Left colon (tissue), 2 donors: ENCODE measurements around the gene ANXA4. TPM values are rescaled to one million over a fixed set of nuclear protein-coding genes. Genes with fewer than 3 reads are reported as not detected.

Experiments
- ATAC-seq: fragments of 200-7000 bp; cut with Tn5 transposase; one replicate; pipeline ENCODE4 v1.9.1; 2020; ENCODE audit warnings: mild to moderate bottlenecking, moderate library complexity
- DNase-seq, 2 donors: peaks; one replicate each; pipeline ENCODE4 v3.0.0-alpha.2; 2020
- intact Hi-C, 2 donors: fragments of 100-400 bp; cut with DNase I in 1 of 2; cut with micrococcal nuclease in 1 of 2; formaldehyde crosslinking; loops; one replicate each; pipeline versions ENCODE4 v1.11.2 to v1.14.0; 2022; cut with DNase I, micrococcal nuclease
- total RNA-seq, 2 donors: library from RNA; stranded (reverse); fragmentation: NEBNext Ultra II Directional; extraction: Animal tissue kit (Norgen Biotek cat#: 25700); gene quantifications; one replicate each; pipeline ENCODE4 v1.2.1, GENCODE V29; 2021
- donor health status: DM: no; HTN: no; CAD: no.
- donor health status: DM: yes; HTN: yes; CAD: no.

The ANXA4 gene
- total RNA-seq, 2 donors from 2014 or later = 271 to 289 TPM

DNA sequence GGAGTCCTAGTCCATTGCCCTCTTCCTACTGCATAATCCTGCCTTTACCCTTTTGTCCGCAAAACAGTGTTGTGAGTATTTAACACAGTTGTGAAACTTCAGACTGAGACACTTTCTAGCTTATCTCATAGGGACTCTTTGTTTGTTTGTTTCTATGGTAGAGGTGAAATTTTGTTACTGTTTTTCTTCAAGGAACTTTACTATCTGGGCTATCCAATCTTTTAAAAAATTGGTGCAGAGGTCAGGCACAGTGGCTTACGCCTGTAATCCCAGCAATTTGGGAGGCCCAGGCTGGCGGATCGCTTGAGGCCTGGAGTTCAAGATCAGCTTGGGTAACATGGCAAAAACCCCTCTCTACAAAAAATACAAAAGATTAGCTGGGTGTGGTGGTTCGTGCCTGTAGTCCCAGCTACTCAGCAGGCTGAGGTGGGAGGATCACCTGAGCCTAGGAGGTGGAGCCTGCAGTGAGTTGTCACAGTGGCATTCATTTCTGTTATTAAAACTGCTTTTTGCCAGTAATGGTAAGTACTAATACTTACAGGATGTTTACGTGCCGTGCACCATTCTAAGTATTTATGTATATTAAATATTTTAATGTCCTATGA lies 106.4 kb downstream of the ANXA4 start:
- intact Hi-C loops = no loop called here
- no peak for ATAC-seq
- DNase-seq = no peak

GRCh38 chr2:69858261-69858660 lies 116.3 kb downstream of the ANXA4 start:
- no peak for ATAC-seq
- no peak for DNase-seq
- intact Hi-C loops = no loop called here

GRCh38 chr2:69863298-69863697 lies 121.4 kb downstream of the ANXA4 start:
- ATAC-seq = no peak
- DNase-seq = no peak
- intact Hi-C loops = no loop called here

Other genes with a start within 250 kb of the ANXA4 start
- gene AAK1, start 98.4 kb upstream of the ANXA4 start, total RNA-seq = 10 to 100 TPM; 59.5 to 61.5 TPM
- 10 to 100 TPM; 22.8 to 27.2 TPM for gene GMCL1, start 87.5 kb downstream of the ANXA4 start, total RNA-seq
- 10 to 100 TPM; 30.7 to 32.7 TPM for gene SNRNP27, start 151.8 kb downstream of the ANXA4 start, total RNA-seq
- gene MXD1, start 173.0 kb downstream of the ANXA4 start, total RNA-seq = 100 to 1,000 TPM; 136 to 244 TPM
- 1 to 10 TPM in 1 of 2 donors, under 1 TPM in 1; 0.43 to 1.2 TPM for gene ASPRV1, start 219.5 kb downstream of the ANXA4 start, total RNA-seq